ENCODE measurements around the gene PIK3CD.

The PIK3CD gene

DNA sequence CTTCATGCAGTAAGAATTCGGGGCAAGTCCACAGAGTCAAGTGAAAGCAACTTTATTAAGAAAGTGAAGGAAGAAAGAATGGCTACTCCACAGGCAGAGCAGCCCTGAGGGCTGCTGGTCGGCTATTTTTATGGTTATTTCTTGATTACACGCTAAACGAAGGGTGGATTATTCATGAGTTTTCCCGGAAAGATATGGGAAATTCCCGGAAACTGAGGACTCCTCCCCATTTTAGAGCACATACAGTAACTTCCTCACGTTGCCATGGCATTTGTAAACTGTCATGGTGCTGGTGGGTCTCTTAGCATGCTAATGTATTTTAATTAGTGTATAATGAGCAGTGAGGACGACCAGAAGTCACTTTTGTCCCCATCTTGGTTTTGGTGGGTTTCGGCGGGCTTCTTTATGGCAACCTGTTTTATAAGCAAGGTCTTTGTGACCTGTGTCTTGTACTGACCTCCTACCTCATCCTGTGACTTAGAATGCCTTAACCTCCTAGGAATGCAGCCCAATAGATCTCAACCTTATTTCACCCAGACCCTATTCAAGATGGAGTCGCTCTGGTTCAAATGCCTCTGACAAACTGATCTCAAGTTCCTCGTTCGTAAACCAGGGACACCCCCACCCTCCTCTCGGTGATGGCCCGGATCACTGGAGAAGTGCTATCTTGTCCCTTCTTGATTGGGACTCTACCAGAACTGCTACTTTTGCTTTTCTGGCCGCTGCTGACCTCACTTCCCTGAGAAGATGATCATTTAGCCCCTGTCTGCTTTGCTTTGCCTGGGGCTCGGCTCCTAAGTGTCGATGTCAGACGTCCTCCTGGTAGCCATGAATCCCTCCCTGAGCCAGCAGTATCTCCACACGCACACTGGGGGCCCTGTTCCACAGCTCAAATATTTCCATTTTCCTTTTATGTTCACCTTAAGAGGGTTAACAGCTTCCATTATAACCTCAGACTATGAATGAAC is 123.5 kb downstream of the PIK3CD start:
- TF ChIP-seq GATA1 (IDR thresholded peaks at IDR 0.05; ENCODE audit: low read depth, low read length) (no peak), POLR2A (IDR thresholded peaks at IDR 0.05; ENCODE audit: low read length) (no peak)
- DNase-seq = peak in 1 of 2 experiments; percentile 13

DNA sequence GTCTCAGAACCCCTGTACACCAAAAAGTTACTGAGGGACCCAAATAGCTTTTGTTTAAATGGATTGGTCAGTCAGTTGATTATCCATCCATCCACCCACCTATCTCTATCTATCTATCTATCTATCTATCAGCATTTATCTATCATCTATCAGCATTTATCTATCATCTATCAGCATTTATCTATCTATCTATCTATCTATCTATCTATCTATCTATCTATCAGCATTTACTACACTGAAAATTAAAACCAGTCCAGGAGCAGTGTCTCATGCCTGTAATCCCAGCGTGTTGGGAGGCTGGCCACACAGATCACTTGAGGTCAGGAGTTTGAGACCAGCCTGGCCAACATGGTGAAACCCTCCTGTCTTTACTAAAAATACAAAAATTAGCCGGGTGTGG is 125.2 kb downstream of the PIK3CD start:
- DNase-seq = no peak

More for the DNA sequence above, 125.2 kb downstream of the PIK3CD start:
- TF ChIP-seq POLR2A (IDR thresholded peaks at IDR 0.05; ENCODE audit: low read length) (no peak), GATA1 (IDR thresholded peaks at IDR 0.05; ENCODE audit: low read depth, low read length) (no peak)

Data from erythroblast (primary cell).